DOHH2 (cell line): ENCODE results near the gene GCFC2.

ENCODE experiments used
- CTCF ChIP-seq: fragments of 200-600 bp; sonication (generic); IDR thresholded peaks from one replicate; pipeline ENCODE4 v1.5.1; 2014; ENCODE audit warnings: antibody characterized with exemption, mild to moderate bottlenecking, low read depth, low read length; ENCODE audit not compliant: poor library complexity, severe bottlenecking
- EZH2phosphoT487 ChIP-seq: fragments of 200-600 bp; sonication (generic); IDR thresholded peaks from 2 replicates; pipeline ENCODE4 v1.6.1; 2017; ENCODE audit warnings: borderline replicate concordance, mild to moderate bottlenecking, antibody characterized with exemption, low read length, moderate library complexity, mixed read lengths

GRCh38 chr2:75729861-75730260 is 19.1 kb upstream of the GCFC2 start:
- peak; percentile 17 for TF ChIP-seq CTCF
- no peak for TF ChIP-seq EZH2phosphoT487
